ENCODE data around the gene PARVA.

- TF ChIP-seq ZNF639 (CRISPR knock-in tag; conservative IDR thresholded peaks at IDR 0.05 in 1 of 2, IDR thresholded peaks at IDR 0.05 in 1 of 2) (no peak), YBX1 (IDR thresholded peaks at IDR 0.05) (no peak), ARID3B (CRISPR knock-in tag; IDR thresholded peaks at IDR 0.05; ENCODE audit: borderline replicate concordance) (no peak), SMAD4 (CRISPR knock-in tag; conservative IDR thresholded peaks at IDR 0.05) (no peak), HCFC1 (IDR thresholded peaks at IDR 0.05; ENCODE audit: low read depth, low read length) (no peak), GABPA (tag; conservative IDR thresholded peaks at IDR 0.05; ENCODE audit: low read depth) (no peak), ZEB2 (IDR thresholded peaks at IDR 0.05) (no peak), RBM25 (IDR thresholded peaks at IDR 0.05; ENCODE audit: low read depth, low read length, severe bottlenecking) (no peak), ZBTB33 (CRISPR knock-in tag; IDR thresholded peaks at IDR 0.05) (no peak), CTCF (IDR thresholded peaks at IDR 0.05 in 2 of 3, conservative IDR thresholded peaks at IDR 0.05 in 1 of 3; ENCODE audit: insufficient read depth in 2 of 3, low read depth in 1 of 3, low read length in 3 of 3) (no peak)
Measured at GRCh38 chr11:12474871-12475270, 97.5 kb downstream of the PARVA start.

All from K562 (cell line).